ENCODE measurements around the gene CSNK2A1. TPM values are rescaled to one million over a fixed set of nuclear protein-coding genes. Genes with fewer than 3 reads are reported as not detected.
"Not testable (repeated sequence)": the region's sequence is repeated elsewhere in the genome, so short reads cannot be mapped to it uniquely, and the experiment has no call there.

Gene CSNK2A1
- total and polyA plus RNA-seq, 5 donors from 2014 or later = 49.6 to 65.3 (median 52.7) TPM

DNA sequence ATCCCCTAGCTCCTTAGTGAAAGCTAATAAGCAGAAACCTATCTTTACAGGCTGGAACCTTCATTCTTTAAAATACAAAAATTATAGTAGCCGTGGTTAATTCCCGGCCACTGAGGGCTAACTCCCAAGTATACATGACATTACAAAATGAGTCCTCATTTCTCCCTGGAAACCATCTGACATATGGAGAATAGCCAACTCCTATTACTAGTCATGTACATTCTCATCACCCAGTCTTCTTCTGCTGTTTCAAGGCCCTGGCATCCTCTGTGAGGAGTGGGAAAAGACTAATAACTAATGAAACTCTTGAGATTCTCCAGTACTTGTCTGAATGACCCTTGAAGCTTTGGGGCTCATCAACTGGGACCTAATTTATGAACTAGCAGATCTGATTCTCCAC lies 30.2 kb downstream of the CSNK2A1 start:
- DNase-seq = no peak
- peak overlapping the region in 2 of 3 donors; percentile 27 to 63 for H3K27ac Mint-ChIP-seq
- no peaks in the 10 kb centered on the region for H3K27me3 Mint-ChIP-seq
- Histone ChIP-seq H3K36me3 (ENCODE audit: control insufficient read depth, insufficient read depth, low read length) (peaks cover 7% of the 10 kb centered on the region), H3K27ac (ENCODE audit: insufficient read depth, low read length, poor library complexity, severe bottlenecking) (no peak overlapping the region), H3K4me3 (ENCODE audit: low read depth, low read length) (no peak overlapping the region), H3K9me3 (ENCODE audit: control insufficient read depth in 2 of 2, low read length in 2 of 2) (no peaks in the 10 kb centered on the region), H3K27me3 (ENCODE audit: control insufficient read depth, insufficient read depth, low read length) (no peaks in the 10 kb centered on the region), H3K4me1 (ENCODE audit: control insufficient read depth, insufficient read depth, low read length, poor library complexity, severe bottlenecking) (no peaks in the 10 kb centered on the region)
- no peaks in the 10 kb centered on the region for H3K9me3 Mint-ChIP-seq
- H3K4me1 Mint-ChIP-seq = peaks cover 19 to 77% (median 61%) of the 10 kb centered on the region in 4 donors
- H3K36me3 Mint-ChIP-seq = peaks cover 24% of the 10 kb centered on the region
- no peak overlapping the region for H3K4me3 Mint-ChIP-seq
- ATAC-seq (ENCODE audit: low read depth in 2 of 2) = no peak

DNA sequence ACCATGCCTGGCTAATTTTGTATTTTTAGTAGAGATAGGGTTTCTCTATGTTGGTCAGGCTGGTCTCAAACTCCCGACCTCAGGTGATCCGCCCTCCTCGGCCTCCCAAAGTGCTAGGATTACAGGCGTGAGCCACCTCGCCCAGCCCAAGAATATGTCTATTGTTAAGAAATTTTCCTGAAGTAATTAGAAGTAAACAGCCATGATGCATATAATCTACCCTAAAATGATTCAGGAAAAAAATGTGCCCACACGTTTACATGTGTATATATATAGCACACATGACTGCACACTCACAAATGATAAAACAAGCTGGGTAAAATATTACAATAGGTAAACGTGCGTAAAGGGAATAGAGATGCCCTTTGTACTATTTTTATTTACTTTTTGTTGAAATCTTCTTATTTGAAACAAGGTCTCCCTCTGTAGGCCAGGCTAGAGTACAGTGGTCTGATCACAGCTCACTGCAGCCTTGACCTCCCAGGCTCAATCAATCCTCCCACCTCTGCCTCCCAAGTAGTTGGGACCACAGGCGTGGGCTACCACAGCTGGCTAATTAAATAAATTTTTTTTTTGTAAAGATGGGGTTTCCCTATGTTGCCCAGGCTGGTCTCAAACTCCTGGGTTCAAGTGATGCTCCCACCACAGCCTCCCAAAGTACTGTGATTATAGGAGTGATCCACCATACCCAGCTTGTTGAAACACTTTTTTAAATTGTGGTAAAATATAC lies 33.1 kb downstream of the CSNK2A1 start:
- peaks cover 31% of the 10 kb centered on the region for H3K36me3 Mint-ChIP-seq
- peak overlapping the region in 2 of 3 donors; percentile 42 to 54 for H3K27ac Mint-ChIP-seq
- not testable (repeated sequence) for ATAC-seq (ENCODE audit: low read depth in 2 of 2); H3K27ac ChIP-seq (ENCODE audit: insufficient read depth, low read length, poor library complexity, severe bottlenecking); H3K4me1 ChIP-seq (ENCODE audit: control insufficient read depth, insufficient read depth, low read length, poor library complexity, severe bottlenecking); H3K27me3 ChIP-seq (ENCODE audit: control insufficient read depth, insufficient read depth, low read length); H3K4me3 ChIP-seq (ENCODE audit: low read depth, low read length); H3K9me3 ChIP-seq (ENCODE audit: control insufficient read depth in 2 of 2, low read length in 2 of 2); H3K27me3 Mint-ChIP-seq; DNase-seq; H3K4me3 Mint-ChIP-seq; H3K9me3 Mint-ChIP-seq
- H3K4me1 Mint-ChIP-seq = peaks cover 18 to 60% (median 48%) of the 10 kb centered on the region in 4 donors
- peaks cover 24% of the 10 kb centered on the region for H3K36me3 ChIP-seq (ENCODE audit: control insufficient read depth, insufficient read depth, low read length)

DNA sequence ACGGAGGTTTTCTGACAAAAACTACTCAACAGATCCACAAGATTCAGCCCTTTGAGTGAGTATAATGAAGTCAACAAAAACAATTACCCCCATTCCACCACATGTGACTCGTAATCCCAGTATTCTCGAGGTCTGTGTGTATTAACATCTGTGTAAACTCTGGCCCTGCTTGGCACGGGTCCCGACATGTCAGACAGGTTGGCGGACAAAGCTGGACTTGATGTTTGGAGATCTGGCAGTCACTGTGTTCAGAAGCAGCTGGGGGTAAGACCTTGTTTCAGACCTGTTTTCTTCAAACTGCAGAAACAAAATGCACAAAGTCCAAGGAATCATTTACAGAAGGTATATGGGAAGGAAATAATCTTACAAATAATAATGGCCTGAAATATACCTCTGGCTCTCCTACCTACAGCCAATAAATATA lies 35.2 kb downstream of the CSNK2A1 start:
- not testable (repeated sequence) for ATAC-seq (ENCODE audit: low read depth in 2 of 2); H3K27me3 Mint-ChIP-seq; H3K27ac ChIP-seq (ENCODE audit: insufficient read depth, low read length, poor library complexity, severe bottlenecking); H3K9me3 Mint-ChIP-seq; H3K27ac Mint-ChIP-seq; H3K27me3 ChIP-seq (ENCODE audit: control insufficient read depth, insufficient read depth, low read length); H3K9me3 ChIP-seq (ENCODE audit: control insufficient read depth in 2 of 2, low read length in 2 of 2); H3K4me3 Mint-ChIP-seq; DNase-seq; H3K4me3 ChIP-seq (ENCODE audit: low read depth, low read length); H3K4me1 ChIP-seq (ENCODE audit: control insufficient read depth, insufficient read depth, low read length, poor library complexity, severe bottlenecking)
- H3K36me3 ChIP-seq (ENCODE audit: control insufficient read depth, insufficient read depth, low read length) = peaks cover 35% of the 10 kb centered on the region
- Mint-ChIP-seq H3K4me1 (peaks cover 16 to 39% (median 31%) of the 10 kb centered on the region in 4 donors), H3K36me3 (peaks cover 27% of the 10 kb centered on the region)

DNA sequence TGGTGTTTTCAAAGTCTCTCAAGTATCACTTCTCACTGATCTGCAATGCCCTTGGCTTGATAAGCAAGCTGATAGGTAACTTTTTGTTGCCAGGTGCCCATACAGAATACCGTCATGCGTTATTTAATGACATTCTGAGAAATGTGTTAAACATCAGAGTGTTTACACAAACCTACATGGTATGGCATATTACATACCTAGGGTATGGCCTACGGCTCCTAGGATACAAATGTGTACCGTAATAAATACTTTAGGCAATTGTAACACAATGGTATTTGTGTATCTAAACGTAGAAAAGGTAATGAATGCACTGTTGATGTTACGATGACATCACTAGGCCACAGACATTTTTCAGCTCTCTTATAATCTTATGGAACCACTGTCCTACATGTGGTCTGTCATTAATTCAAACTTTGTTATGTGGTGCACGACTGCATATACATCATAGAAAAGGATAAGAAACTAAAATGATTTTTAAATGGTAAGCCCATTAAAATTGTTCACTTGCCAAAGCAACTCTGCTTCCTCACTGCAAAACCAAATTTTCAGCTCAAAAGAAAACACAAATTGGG lies 35.7 kb downstream of the CSNK2A1 start:
- H3K9me3 ChIP-seq (ENCODE audit: control insufficient read depth in 2 of 2, low read length in 2 of 2) = no peaks in the 10 kb centered on the region
- H3K4me3 ChIP-seq (ENCODE audit: low read depth, low read length) = no peak overlapping the region
- ATAC-seq (ENCODE audit: low read depth in 2 of 2) (no peak), DNase-seq (no peak)
- no peaks in the 10 kb centered on the region for H3K4me1 ChIP-seq (ENCODE audit: control insufficient read depth, insufficient read depth, low read length, poor library complexity, severe bottlenecking)
- H3K27me3 ChIP-seq (ENCODE audit: control insufficient read depth, insufficient read depth, low read length) = no peaks in the 10 kb centered on the region
- no peaks in the 10 kb centered on the region for H3K27me3 Mint-ChIP-seq
- H3K36me3 Mint-ChIP-seq = peaks cover 32% of the 10 kb centered on the region
- H3K27ac Mint-ChIP-seq = no peak overlapping the region
- no peak overlapping the region for H3K27ac ChIP-seq (ENCODE audit: insufficient read depth, low read length, poor library complexity, severe bottlenecking)
- no peaks in the 10 kb centered on the region for H3K9me3 Mint-ChIP-seq
- H3K4me1 Mint-ChIP-seq = peaks cover 11 to 35% (median 26%) of the 10 kb centered on the region in 4 donors
- no peak overlapping the region for H3K4me3 Mint-ChIP-seq
- H3K36me3 ChIP-seq (ENCODE audit: control insufficient read depth, insufficient read depth, low read length) = peaks cover 40% of the 10 kb centered on the region

GRCh38 chr20:507006-507758 lies 36.4 kb downstream of the CSNK2A1 start:
- Mint-ChIP-seq H3K36me3 (peaks cover 39% of the 10 kb centered on the region), H3K4me3 (no peak overlapping the region), H3K27me3 (no peaks in the 10 kb centered on the region), H3K27ac (no peak overlapping the region), H3K4me1 (peaks cover 9 to 29% (median 21%) of the 10 kb centered on the region in 4 donors), H3K9me3 (no peaks in the 10 kb centered on the region)
- H3K27ac ChIP-seq (ENCODE audit: insufficient read depth, low read length, poor library complexity, severe bottlenecking) = no peak overlapping the region
- H3K36me3 ChIP-seq (ENCODE audit: control insufficient read depth, insufficient read depth, low read length) = peaks cover 47% of the 10 kb centered on the region
- no peak overlapping the region for H3K4me3 ChIP-seq (ENCODE audit: low read depth, low read length)
- H3K4me1 ChIP-seq (ENCODE audit: control insufficient read depth, insufficient read depth, low read length, poor library complexity, severe bottlenecking) = no peaks in the 10 kb centered on the region
- H3K9me3 ChIP-seq (ENCODE audit: control insufficient read depth in 2 of 2, low read length in 2 of 2) = no peaks in the 10 kb centered on the region
- ATAC-seq (ENCODE audit: low read depth in 2 of 2) = no peak
- DNase-seq = no peak
- H3K27me3 ChIP-seq (ENCODE audit: control insufficient read depth, insufficient read depth, low read length) = no peaks in the 10 kb centered on the region

DNA sequence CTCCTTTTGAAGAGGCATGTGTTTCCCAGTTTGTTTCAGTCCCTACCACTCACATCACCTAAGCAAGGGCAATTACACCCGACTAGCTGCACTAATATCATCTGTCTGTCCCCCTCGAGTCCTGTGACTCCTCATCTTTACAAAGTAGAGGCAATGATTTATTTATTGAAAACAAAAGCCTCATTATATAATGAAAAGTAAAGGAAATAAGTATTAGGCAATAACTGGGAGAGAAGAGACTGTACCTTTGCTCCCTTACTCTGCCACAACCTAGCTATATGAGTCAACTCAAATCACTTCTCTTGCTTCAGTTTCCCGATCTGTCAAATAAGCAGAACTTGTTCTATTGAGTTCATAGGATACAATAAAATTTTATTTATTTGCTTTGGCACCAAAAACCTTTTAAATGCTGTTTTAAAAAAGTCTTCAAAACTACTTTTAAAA lies 38.9 kb downstream of the CSNK2A1 start:
- H3K27ac ChIP-seq (ENCODE audit: insufficient read depth, low read length, poor library complexity, severe bottlenecking) = no peak overlapping the region
- H3K4me3 ChIP-seq (ENCODE audit: low read depth, low read length) = no peak overlapping the region
- Mint-ChIP-seq H3K27ac (no peak overlapping the region), H3K9me3 (no peaks in the 10 kb centered on the region), H3K27me3 (no peaks in the 10 kb centered on the region), H3K36me3 (peaks cover 42% of the 10 kb centered on the region), H3K4me1 (peaks cover 3 to 12% (median 10%) of the 10 kb centered on the region in 4 donors), H3K4me3 (no peak overlapping the region)
- peaks cover 62% of the 10 kb centered on the region for H3K36me3 ChIP-seq (ENCODE audit: control insufficient read depth, insufficient read depth, low read length)
- no peaks in the 10 kb centered on the region for H3K27me3 ChIP-seq (ENCODE audit: control insufficient read depth, insufficient read depth, low read length)
- DNase-seq = no peak
- no peak for ATAC-seq (ENCODE audit: low read depth in 2 of 2)
- no peaks in the 10 kb centered on the region for H3K4me1 ChIP-seq (ENCODE audit: control insufficient read depth, insufficient read depth, low read length, poor library complexity, severe bottlenecking)
- no peaks in the 10 kb centered on the region for H3K9me3 ChIP-seq (ENCODE audit: control insufficient read depth in 2 of 2, low read length in 2 of 2)

GRCh38 chr20:503048-503737 lies 40.4 kb downstream of the CSNK2A1 start:
- Mint-ChIP-seq H3K36me3 (peaks cover 44% of the 10 kb centered on the region), H3K27ac (peak overlapping the region in 1 of 3 donors; percentile 29), H3K27me3 (no peaks in the 10 kb centered on the region), H3K4me1 (peaks cover 3 to 12% (median 5%) of the 10 kb centered on the region in 4 donors), H3K4me3 (no peak overlapping the region), H3K9me3 (no peaks in the 10 kb centered on the region)
- H3K4me3 ChIP-seq (ENCODE audit: low read depth, low read length) = no peak overlapping the region
- H3K4me1 ChIP-seq (ENCODE audit: control insufficient read depth, insufficient read depth, low read length, poor library complexity, severe bottlenecking) = no peaks in the 10 kb centered on the region
- no peak for DNase-seq
- H3K9me3 ChIP-seq (ENCODE audit: control insufficient read depth in 2 of 2, low read length in 2 of 2) = no peaks in the 10 kb centered on the region
- no peak for ATAC-seq (ENCODE audit: low read depth in 2 of 2)
- H3K27ac ChIP-seq (ENCODE audit: insufficient read depth, low read length, poor library complexity, severe bottlenecking) = no peak overlapping the region
- H3K36me3 ChIP-seq (ENCODE audit: control insufficient read depth, insufficient read depth, low read length) = peaks cover 74% of the 10 kb centered on the region
- H3K27me3 ChIP-seq (ENCODE audit: control insufficient read depth, insufficient read depth, low read length) = no peaks in the 10 kb centered on the region

Data from CD4-positive, CD25-positive, alpha-beta regulatory T cell (primary cell).